Measurements from ENCODE around the gene FAM193A. TPM values are rescaled to one million over a fixed set of nuclear protein-coding genes. Genes with fewer than 3 reads are reported as not detected.
"Not testable (repeated sequence)": the region's sequence is repeated elsewhere in the genome, so short reads cannot be mapped to it uniquely, and the experiment has no call there.

FAM193A gene
- total RNA-seq, 1 donor from 2014 or later: 15.2 TPM

- DNase-seq (ENCODE audit: low read depth): no peak
Measured at GRCh38 chr4:2767705-2768074, 231.2 kb downstream of the FAM193A start.

- DNase-seq (ENCODE audit: low read depth): no peak
Measured at GRCh38 chr4:2768124-2768523, 231.7 kb downstream of the FAM193A start.

- DNase-seq (ENCODE audit: low read depth): no peak
Measured at GRCh38 chr4:2768921-2769336, 232.5 kb downstream of the FAM193A start.

GRCh38 chr4:2771264-2771663, 234.8 kb downstream of the FAM193A start:
- DNase-seq (ENCODE audit: low read depth): no peak

GRCh38 chr4:2780643-2781042, 244.2 kb downstream of the FAM193A start:
- DNase-seq (ENCODE audit: low read depth): not testable (repeated sequence)

GRCh38 chr4:2781911-2782310, 245.5 kb downstream of the FAM193A start:
- no peak for DNase-seq (ENCODE audit: low read depth)

Other genes with a start within 250 kb of the FAM193A start
- gene ZFYVE28, start 118.0 kb upstream of the FAM193A start, total RNA-seq: 0.86 and 1.6 TPM in 2 replicates
- gene CFAP99, start 117.7 kb upstream of the FAM193A start, total RNA-seq: not detected in 2 replicates
- 42.0 and 56.3 TPM in 2 replicates for gene RNF4, start 67.5 kb upstream of the FAM193A start, total RNA-seq
- 32.3 and 54.5 TPM in 2 replicates for gene TNIP2, start 219.7 kb downstream of the FAM193A start, total RNA-seq